ENCODE measurements around the gene MPRIP.

DNA sequence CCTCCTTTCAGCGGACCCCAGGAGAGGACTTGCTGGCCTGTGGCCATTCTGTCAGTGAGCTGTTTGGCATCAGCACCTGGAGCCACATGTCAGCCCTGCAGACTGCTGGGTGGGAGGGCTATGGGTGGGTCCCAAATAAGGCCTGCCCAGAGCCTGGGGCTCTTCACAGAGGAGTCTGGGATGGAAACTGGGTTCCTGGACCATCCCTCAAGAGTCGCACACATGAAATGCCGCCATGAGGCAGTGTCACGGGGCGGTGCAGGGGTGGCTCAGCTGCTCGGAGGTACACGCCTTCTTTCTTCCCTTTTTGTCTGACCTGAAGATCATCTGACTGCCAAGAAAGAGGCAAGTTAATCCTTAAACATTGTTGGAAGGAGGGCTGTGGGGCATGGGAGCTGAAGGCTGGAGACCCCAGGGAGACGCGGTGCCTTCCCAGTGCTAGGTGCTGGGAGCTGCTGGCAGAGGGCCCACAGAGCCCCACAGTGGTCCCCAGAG lies 14.8 kb downstream of the MPRIP start:
- TF ChIP-seq, protein P1, sequence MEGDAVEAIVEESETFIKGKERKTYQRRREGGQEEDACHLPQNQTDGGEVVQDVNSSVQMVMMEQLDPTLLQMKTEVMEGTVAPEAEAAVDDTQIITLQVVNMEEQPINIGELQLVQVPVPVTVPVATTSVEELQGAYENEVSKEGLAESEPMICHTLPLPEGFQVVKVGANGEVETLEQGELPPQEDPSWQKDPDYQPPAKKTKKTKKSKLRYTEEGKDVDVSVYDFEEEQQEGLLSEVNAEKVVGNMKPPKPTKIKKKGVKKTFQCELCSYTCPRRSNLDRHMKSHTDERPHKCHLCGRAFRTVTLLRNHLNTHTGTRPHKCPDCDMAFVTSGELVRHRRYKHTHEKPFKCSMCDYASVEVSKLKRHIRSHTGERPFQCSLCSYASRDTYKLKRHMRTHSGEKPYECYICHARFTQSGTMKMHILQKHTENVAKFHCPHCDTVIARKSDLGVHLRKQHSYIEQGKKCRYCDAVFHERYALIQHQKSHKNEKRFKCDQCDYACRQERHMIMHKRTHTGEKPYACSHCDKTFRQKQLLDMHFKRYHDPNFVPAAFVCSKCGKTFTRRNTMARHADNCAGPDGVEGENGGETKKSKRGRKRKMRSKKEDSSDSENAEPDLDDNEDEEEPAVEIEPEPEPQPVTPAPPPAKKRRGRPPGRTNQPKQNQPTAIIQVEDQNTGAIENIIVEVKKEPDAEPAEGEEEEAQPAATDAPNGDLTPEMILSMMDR (IDR thresholded peaks at IDR 0.05), result no peak
- TF ChIP-seq POLR2A (IDR thresholded peaks at IDR 0.05) (no peak), POLR2AphosphoS5 (IDR thresholded peaks at IDR 0.05) (no peak)
